Lung (tissue), 12 donors: ENCODE results near the gene FARP1. TPM values are rescaled to one million over a fixed set of nuclear protein-coding genes. Genes with fewer than 3 reads are reported as not detected.

ENCODE experiments used
- ATAC-seq: fragments of 200-7000 bp; cut with Tn5 transposase; one replicate; pipeline ENCODE4 v1.9.1; 2020; ENCODE audit warnings: moderate number of reproducible peaks; ENCODE audit not compliant: insufficient read depth, low FRiP score
- DNase-seq, 3 donors: peaks; one replicate each; pipeline ENCODE4 v3.0.0-alpha.2; 2013 to 2017
- H3K27ac ChIP-seq, 2 donors: one replicate each; pipeline ENCODE4 v1.5.1; 2013; ENCODE audit warnings: mild to moderate bottlenecking in 2 of 2, moderate library complexity in 2 of 2, control low read depth in 1 of 2, inconsistent platforms in 1 of 2, low read depth in 1 of 2, low read length in 1 of 2
- H3K27me3 ChIP-seq, 3 donors: one replicate each; pipeline ENCODE4 v1.5.1; 2013; ENCODE audit warnings: low read length in 2 of 3; ENCODE audit not compliant: control insufficient read depth in 3 of 3, insufficient read depth in 3 of 3
- H3K36me3 ChIP-seq, 4 donors: one replicate each; pipeline ENCODE4 v1.5.1; 2013; ENCODE audit warnings: low read length in 4 of 4, mild to moderate bottlenecking in 1 of 4, moderate library complexity in 1 of 4; ENCODE audit not compliant: control insufficient read depth in 4 of 4, insufficient read depth in 4 of 4
- H3K4me1 ChIP-seq, 5 donors: one replicate each; pipeline ENCODE4 v1.5.1; 2013; ENCODE audit warnings: low read length in 5 of 5, mild to moderate bottlenecking in 2 of 5, moderate library complexity in 1 of 5; ENCODE audit not compliant: control insufficient read depth in 5 of 5, insufficient read depth in 5 of 5
- H3K4me3 ChIP-seq: one replicate; pipeline ENCODE4 v1.5.1; 2013; ENCODE audit warnings: mild to moderate bottlenecking, control low read depth, moderate library complexity
- H3K9ac ChIP-seq, 2 donors: one replicate each; pipeline ENCODE4 v1.5.1; 2013; ENCODE audit warnings: low read length in 2 of 2, control low read depth in 1 of 2; ENCODE audit not compliant: insufficient read depth in 1 of 2
- H3K9me3 ChIP-seq, 4 donors: one replicate each; pipeline ENCODE4 v1.5.1; 2013; ENCODE audit warnings: low read length in 3 of 4, mild to moderate bottlenecking in 1 of 4, moderate library complexity in 1 of 4; ENCODE audit not compliant: control insufficient read depth in 4 of 4, insufficient read depth in 3 of 4
- WGBS, 2 donors: extraction: QIAGEN DNeasy Blood & Tissue Kit; methylation state at CpG; one replicate each; pipeline ENCODE4 v1.1.7; 2013; 5-methylcytosine and 5-hydroxymethylcytosine counted together
- polyA plus RNA-seq, 2 donors: library from polyadenylated mRNA; stranded (reverse); fragments of 200-250 nt; gene quantifications; one replicate each; pipeline ENCODE4 v1.2.1, GENCODE V29; 2013
- total RNA-seq, 2 donors: library from RNA; depleted of rRNA in 1 of 2; stranded (reverse); fragments of >200 nt in 1 of 2; gene quantifications; one replicate each; pipeline ENCODE4 v1.2.1, GENCODE V29; 2014 to 2021
- TF ChIP-seq, protein P1 (sequence below): IDR thresholded peaks from 2 replicates; pipeline ENCODE4 v1.5.1; 2012; ENCODE audit warnings: mild to moderate bottlenecking; ENCODE audit errors: control extremely low read depth, extremely low read depth
- donor health status: control.
- donor health status: control.
- donor health status: Bipolar disorder and iron deficiency.
- donor health status: healthy.
- donor health status: DM: yes; HTN: yes; CAD: no.

Gene FARP1
- total and polyA plus RNA-seq, 4 donors = 20.8 to 102 (median 54.4) TPM

DNA sequence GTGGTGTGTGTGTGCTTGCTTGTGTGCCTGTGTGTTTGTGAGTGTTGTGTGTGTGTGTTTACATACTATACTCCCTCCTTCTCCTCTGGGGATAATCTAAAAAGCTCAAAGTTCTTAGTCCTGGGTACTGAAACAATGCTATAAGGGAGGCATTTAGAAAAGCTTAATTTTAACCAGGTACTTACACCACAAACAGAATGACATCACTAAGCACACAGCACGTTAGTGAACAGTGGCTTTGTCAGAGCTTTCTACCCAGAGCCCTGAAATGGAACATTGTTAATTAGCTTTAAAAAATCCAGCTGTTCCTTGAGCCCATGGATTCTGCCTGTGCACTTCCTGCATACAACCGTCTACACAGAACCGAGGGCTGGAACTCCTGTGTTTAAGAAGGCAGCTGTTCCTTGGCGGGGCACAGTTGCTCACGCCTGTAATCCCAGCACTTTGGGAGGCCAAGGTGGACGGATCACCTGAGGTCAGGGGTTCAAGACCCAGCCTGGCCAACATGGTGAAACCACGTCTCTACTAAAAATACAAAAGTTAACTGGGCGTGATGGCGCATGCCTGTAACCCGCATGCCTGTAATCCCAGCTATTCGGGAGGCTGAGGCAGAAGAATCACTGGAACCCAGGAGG is 103.8 kb downstream of the FARP1 start:
- Histone ChIP-seq H3K4me3 (no peak overlapping the region), H3K36me3 (no peaks in the 10 kb centered on the region), H3K4me1 (peaks cover 0 to 8% (median 6%) of the 10 kb centered on the region in 5 donors), H3K27me3 (no peaks in the 10 kb centered on the region), H3K9ac (peak overlapping the region in 1 of 2 donors; percentile 47), H3K9me3 (no peaks in the 10 kb centered on the region), H3K27ac (no peak overlapping the region)
- ATAC-seq (no peak), DNase-seq (peak; percentile 45 to 76 (median 68))
- TF ChIP-seq, protein P1, sequence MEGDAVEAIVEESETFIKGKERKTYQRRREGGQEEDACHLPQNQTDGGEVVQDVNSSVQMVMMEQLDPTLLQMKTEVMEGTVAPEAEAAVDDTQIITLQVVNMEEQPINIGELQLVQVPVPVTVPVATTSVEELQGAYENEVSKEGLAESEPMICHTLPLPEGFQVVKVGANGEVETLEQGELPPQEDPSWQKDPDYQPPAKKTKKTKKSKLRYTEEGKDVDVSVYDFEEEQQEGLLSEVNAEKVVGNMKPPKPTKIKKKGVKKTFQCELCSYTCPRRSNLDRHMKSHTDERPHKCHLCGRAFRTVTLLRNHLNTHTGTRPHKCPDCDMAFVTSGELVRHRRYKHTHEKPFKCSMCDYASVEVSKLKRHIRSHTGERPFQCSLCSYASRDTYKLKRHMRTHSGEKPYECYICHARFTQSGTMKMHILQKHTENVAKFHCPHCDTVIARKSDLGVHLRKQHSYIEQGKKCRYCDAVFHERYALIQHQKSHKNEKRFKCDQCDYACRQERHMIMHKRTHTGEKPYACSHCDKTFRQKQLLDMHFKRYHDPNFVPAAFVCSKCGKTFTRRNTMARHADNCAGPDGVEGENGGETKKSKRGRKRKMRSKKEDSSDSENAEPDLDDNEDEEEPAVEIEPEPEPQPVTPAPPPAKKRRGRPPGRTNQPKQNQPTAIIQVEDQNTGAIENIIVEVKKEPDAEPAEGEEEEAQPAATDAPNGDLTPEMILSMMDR = no peak
- WGBS, 2 donors = 78 to 81% methylated on average over 11 of the region's 11 CpGs

DNA sequence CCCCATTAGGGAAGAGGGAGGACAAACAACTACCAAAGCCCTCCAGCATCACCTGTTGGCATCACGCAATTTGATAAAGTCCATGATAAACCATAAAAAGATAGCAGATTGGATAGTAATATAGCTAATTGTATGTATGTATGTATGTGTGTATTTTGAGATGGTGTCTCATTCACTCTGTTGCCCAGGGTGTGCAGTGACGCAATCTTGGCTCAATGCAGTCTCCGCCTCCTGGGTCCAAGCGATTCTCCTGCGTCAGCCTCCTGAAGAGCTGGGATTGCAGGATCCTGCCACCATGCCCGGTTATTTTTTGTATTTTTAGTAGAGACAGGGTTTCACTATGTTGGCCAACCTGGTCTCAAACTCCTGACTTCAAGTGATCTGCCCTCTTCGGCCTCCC is 108.8 kb downstream of the FARP1 start:
- Histone ChIP-seq H3K9me3 (no peaks in the 10 kb centered on the region), H3K9ac (no peak overlapping the region), H3K27ac (no peak overlapping the region), H3K36me3 (no peaks in the 10 kb centered on the region), H3K27me3 (no peaks in the 10 kb centered on the region), H3K4me1 (peaks cover 0 to 27% (median 16%) of the 10 kb centered on the region in 5 donors), H3K4me3 (no peak overlapping the region)
- TF ChIP-seq, protein P1 = no peak
- ATAC-seq (no peak), DNase-seq (no peak)
- 92 to 93% methylated on average over 7 of the region's 7 CpGs for WGBS, 2 donors

DNA sequence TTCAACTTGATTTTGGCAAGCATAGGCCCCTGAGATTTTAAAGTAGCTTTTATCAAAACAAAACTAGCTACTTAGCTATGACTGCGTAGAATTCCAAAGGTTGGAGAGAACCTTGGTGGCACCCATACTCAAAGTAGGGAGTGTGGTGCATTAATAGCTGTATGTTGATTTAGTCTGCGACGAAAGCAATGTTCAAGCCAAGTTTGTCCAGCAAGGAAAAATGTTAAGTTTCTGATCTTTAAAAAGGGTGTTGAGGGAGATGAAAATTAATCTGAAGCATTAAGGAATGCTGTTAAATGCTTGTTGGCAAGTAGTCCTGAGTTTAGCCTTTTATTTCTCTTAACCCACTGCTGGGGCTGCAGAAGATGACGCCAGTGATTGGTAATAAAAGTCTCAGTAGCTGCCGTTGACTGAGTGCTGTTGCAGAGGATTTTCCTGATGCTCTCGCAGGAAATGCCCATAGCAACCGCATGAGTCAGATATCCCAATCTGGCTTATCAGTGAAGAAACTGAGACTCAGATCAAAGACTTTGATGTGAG is 110.1 kb downstream of the FARP1 start:
- Histone ChIP-seq H3K27ac (peak overlapping the region in 1 of 2 donors; percentile 49), H3K36me3 (no peaks in the 10 kb centered on the region), H3K27me3 (no peaks in the 10 kb centered on the region), H3K9ac (no peak overlapping the region), H3K9me3 (no peaks in the 10 kb centered on the region), H3K4me1 (peaks cover 0 to 25% (median 16%) of the 10 kb centered on the region in 5 donors), H3K4me3 (no peak overlapping the region)
- ATAC-seq = no peak
- TF ChIP-seq, protein P1 = no peak
- peak; percentile 76 to 89 (median 87) for DNase-seq
- 35 to 62% methylated on average over 7 of the region's 7 CpGs for WGBS, 2 donors
